ENCODE results near the gene LRRC4C.

The LRRC4C gene

DNA sequence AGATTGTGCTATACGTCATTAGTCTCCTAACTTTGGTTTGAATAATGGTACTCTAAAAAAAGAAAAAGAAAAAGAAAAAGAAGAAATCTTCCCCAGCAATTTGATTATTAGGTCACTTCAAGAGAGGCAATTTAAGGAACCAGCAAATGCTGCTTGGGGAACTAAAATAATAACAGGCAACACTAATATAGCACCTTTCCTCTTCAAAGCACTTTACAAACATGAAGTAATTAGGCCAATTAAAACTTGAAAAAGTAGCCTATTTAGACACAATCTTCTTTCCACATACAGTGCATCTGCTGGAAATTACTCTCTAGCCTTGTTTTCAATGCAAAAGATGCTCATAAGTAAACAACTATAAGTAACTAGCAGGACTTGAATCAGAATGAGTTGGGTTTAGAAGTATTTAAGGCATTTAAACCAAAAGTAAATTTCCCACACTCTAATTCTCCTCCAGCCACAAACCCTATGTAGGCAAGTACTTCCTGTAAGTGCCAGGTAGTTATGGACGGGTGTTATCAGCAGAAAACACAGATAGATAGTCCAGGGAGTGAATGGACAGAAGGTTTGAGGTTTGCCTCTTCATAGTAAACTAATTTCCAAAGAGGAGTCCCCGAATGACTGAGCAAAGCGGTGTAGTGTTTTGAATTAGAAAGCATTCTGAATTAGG, 44.5 kb downstream of the LRRC4C start:
- DNase-seq (ENCODE audit: low read depth in 2 of 2), result no peak

DNA sequence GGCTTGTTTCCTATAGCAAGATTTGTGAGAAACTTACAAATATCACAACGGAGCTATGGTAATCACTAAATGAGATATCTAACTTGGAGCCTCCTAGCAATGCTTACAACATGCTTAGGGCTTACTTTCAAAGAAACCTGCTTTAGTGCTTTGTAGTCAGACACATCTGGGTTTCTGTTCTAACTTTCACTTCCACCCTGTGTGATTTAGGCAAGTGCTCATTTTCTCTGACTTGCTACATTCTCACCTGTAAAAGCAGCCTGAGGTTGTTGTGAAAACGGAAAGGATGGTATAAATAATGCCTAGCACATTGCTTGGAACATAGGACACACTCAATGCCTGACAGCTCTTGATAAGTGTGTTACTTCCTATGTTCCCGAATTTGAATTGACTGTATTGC, 45.6 kb downstream of the LRRC4C start:
- no peak for DNase-seq (ENCODE audit: low read depth in 2 of 2)

DNA sequence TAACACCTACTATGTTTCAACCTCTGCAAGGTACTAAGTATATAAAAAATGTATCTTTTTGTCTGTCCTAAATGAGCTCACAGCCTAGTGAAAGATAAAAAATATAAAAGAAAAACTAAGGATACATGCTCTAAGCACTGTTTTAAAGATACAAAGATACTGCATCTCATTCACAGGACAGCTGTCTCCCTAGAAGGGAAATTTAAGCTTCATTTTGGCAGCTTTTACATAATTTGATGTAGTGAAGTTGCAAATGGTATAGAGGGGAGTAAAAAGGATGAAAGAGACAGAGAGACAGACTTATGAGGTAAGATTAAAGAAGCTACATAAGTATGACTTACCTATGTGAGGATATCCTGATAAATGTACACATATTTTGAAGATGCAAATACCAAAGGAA, 53.6 kb downstream of the LRRC4C start:
- DNase-seq (ENCODE audit: low read depth in 2 of 2), result no peak

DNA sequence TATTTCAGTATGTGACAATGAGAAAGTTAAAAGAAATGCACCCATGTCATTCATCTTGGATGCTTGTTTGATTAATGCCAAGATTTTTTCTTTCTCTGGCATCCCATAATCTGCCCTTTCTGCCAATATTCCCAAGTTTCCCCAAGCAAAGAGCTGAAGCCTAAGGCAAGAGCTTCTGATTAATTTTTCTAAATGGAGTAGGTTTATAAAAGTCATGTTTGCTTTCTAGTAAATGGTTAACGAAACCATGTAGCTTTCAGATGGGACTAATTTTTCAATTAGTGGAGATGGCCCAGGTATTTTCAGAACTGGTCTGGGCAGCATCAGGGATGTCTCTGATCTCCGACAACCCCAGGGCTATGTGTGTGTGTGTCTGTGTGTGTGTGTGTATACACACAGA, 55.3 kb downstream of the LRRC4C start:
- DNase-seq (ENCODE audit: low read depth in 2 of 2), result no peak

DNA sequence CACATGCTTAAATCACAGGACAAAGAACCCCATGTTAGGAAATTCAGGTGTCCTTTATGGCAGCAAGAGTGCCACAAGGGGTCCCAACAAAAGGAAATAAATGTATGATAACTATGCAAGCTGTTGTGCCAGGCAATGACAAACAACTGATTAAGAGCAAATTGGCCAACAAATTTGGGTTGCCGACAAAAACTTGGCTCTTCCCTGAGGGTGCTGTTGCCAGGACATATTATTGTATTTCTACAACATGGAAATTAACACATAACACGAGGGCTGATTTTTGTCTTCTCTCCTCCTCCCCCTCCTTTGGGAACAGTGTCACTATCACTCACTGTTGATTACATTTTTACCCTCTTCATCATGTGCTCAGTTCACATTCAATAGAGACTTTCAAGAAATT, 56.0 kb downstream of the LRRC4C start:
- no peak for DNase-seq (ENCODE audit: low read depth in 2 of 2)

DNA sequence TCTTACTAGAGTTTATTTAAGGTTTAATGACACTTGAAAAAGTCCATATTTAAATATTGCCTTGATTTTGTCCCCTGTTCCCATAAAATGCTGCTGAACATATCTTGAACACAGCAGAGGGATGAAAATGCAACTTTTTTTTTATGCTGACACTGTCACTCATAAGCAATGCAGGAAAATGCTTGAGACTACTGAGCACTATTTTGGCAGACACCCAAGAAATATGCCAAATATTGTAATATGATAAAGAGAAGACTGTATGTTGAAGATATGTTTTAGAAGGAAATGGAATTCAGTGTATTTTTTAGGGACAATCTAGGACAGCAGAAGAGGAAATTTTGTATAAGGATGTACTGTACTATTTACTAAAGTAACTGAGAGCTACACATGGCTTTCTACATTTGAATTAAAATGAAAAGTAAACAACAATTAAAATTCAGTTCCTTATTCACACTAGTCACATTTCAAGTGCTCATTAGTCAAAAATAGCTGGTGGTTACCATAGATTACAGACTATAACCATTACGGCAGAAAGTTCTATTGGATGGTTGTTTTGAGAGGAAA, 58.6 kb downstream of the LRRC4C start:
- no peak for DNase-seq (ENCODE audit: low read depth in 2 of 2)

DNA sequence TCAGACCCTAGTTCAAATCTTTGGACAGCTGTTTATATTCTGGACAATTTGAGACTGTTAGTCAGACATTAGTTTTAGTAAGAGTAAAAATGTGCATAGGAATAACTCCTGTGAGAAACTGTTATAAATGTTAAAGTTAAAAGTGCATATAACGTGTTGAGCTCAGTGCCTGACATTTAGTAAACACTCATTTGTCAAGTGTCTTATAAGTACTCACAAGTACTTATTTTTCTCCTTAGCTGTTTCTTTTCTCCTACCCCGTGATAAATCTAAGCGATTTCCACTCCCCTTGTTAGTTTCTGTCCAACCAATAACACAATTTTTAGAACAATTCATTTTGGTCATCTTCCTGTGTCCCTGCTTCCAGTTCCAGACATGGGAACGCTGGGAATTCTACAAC, 59.3 kb downstream of the LRRC4C start:
- no peak for DNase-seq (ENCODE audit: low read depth in 2 of 2)

DNA sequence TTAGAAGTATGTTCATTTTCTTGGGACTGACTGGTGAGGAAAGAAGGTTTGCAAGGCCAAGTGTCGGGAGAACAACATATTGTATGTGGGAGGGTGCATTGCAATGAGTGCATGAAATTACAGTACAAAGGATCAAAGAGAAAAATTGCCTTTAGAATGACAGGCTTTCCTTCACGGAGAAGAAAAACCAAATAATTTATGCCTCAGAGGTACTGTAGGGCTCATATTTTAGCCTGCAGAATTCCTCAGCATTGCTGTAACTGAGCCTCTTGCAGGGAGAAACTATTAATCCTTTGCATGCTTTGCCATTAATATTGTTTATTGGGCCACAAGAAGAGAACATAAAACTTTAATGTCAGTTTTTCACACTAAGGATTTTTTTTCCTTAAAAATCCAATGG, 60.1 kb downstream of the LRRC4C start:
- no peak for DNase-seq (ENCODE audit: low read depth in 2 of 2)

DNA sequence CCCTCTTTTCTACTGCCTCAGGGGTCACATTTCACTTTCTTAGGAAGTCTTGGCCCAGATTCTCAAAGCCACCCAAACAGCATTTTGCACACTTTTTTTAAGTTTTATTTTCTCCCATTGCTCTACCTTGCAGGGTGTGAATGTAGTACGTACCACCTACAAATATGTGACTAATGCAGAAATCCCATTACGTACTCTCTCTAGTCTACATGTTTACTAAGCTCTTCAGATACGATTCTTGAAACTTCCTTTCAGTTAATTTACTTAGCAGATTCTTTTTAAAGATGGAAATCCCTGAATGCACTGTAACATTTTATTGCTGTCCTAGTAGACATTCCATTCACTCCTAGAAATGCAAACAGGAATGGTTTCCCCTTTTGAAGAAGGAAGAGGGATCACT, 61.3 kb downstream of the LRRC4C start:
- DNase-seq (ENCODE audit: low read depth in 2 of 2), result no peak

DNA sequence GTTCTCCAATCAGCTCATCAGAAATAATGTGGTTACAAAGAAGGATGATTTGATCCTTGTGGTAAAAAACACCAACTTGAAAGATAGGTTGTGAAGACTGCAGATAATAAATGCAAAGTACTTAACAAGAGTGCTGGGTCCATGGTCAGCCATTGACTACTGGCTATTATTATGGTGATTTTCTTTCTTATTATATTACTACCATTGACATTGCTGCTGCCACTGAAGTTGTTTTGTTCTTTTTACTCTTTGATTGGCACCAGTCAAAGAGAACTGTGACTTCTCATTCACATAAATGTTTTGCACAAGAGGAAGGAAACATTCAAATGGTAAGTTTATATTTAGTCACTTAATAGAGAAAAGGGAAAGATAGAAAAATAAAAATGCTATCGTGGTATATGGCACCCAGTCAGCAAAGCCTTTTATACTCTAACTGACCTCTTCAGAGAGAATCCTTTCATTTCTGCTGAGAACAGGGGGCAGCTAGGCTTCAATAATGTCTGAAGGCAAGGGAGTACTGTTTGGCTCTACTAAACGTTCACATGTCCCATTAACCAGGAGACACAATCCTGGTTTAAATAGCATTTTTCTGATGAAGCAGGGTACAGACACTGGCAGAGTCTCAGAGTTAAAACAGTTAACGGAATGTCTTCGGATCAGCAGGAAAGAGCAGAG, 64.8 kb downstream of the LRRC4C start:
- no peak for DNase-seq (ENCODE audit: low read depth in 2 of 2)

DNA sequence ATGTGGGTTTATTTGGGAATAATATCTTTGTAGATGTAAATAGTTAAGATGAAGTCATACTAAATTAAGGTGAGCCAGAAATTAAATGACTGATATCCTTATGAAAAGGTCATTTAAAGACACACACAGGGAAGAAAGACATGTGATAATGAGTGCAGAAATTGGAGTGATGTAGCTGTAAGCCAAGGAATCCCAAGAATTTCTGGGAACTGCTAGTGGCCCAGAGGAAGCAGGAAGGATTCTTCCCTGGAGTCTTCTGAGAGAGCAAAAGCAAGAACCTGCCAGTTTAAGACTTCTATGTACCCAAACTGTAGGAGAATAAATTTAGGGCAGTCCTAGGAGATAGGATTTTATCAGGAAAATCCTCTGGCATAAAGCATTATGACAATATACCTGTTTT, 66.9 kb downstream of the LRRC4C start:
- DNase-seq (ENCODE audit: low read depth in 2 of 2), result no peak

DNA sequence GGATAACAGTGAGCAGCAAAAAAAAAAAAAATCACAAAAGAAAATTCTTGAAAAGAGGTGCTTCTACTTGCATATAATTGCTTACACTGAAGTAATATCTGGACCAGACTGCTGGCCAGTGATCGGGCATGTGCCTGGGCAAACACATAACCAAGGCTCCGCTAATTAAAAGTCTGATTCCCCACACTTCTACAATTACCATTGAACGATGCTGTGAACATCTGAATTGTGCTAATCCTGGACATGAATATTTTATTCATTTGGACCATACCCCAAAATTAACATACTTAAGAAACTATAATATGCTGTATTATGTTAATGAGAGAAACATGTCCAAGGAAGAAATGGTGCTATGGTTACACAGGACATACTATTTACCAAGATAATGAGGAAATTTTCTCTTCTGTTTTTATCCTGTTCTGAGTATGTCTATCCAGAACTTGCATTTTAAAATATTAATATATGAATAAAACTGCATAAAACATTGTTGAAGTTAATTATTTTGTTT, 69.8 kb downstream of the LRRC4C start:
- DNase-seq (ENCODE audit: low read depth in 2 of 2), result no peak

DNA sequence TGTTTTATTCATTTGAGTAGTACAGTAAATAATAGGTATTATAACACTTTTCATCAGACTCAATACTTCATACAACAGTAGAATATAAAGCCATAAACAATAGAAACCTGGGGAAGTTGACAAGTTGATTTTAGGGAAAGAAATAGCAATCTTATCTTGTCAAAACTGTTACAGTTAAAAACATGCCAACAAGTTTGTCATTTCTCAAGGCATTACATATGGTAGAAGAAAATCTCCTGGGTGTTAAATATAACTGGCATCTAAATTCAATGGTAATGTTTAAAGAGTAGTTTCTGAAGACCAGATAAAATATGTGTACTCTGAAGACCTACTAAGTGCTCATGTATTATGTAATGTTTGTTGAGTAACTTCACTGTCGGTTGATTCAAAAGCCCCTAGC, 75.1 kb downstream of the LRRC4C start:
- DNase-seq (ENCODE audit: low read depth in 2 of 2), result no peak

DNA sequence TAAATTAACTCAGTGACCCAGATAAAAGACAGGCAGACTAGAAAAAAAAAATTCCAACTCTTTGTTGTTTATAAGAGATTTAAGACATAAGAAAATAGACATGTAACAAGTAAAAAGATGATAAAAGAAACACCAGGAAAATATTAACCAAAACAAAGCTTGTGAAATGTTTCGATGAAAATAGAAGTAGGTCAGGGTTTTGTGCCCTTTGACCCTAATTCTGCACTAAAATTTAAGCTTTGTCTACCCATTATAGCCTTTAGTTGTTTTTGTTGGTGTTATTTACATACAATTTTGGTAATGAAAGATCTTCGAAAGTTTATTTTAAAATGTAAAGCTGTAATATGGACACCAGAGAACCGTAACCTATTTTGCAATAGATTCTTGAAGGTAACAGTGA, 75.7 kb downstream of the LRRC4C start:
- DNase-seq (ENCODE audit: low read depth in 2 of 2), result no peak

DNA sequence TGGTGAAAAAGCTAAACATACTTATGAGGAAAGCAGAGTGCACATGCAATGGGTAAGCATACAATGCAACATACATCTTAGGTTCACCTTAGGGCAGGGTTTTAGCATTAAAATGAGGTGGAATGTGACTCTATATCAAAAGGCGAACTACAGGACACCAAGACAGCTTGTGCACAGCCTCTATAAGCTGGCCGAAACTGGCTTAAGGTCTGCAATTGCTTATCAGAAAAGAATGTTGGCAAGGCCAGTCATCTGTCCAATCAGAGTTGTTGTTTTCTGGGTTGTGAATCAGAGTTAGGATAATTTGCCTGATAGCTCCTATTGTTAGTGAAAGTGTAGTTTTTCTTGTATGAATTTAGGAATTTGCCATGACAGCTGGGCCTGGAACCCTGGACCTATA, 76.5 kb downstream of the LRRC4C start:
- no peak for DNase-seq (ENCODE audit: low read depth in 2 of 2)

DNA sequence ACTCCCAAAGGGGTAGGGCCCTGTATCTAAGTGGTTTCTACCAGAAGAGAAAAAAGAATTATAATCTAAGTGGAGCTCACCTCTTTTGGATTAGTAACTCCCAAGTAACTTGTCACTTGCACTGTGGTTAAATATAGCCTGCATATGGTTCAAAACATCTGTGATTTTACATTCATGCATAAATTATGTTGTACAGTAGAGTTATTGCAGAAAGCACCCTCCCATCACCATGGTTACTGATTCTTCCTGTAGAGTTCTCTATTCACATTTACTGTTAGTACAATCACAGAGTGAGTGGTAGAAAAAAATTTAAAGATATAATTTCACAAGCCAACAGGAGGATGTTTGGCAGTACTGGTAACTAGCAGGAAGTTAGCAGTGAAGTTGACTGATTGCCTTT, 80.4 kb downstream of the LRRC4C start:
- no peak for DNase-seq (ENCODE audit: low read depth in 2 of 2)

DNA sequence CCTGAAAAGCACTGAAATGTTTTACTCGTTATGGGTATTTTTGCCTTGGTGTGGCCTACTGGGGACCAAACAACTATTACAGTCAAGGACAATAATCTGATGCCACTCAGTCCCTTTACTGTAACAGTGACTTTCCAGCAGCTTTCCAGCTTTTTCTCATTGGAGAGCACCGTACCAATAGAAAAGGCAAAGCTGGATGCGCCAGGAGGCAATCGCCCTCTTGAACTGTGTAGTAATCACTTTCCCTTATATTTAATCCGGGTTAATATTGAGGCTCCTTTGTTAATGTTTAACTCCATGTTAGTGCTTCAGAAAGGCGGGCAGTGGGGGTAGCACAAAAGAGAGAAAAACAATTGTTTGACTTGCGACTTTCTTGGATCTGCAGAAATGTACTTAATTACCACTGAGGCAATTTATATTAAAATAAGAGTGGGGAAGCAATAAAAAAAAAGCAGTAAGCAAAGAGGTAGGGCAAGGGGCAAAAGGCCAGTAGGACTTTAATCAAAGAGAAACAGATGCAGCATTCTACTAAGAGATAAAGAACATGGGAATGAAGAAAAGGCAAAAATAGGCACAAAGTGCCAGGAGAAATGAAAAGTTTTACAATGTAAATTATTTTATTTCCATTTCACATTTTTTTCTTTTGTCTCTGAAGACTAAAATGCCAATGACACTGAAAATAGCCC, 81.6 kb downstream of the LRRC4C start:
- DNase-seq (ENCODE audit: low read depth in 2 of 2), result no peak

DNA sequence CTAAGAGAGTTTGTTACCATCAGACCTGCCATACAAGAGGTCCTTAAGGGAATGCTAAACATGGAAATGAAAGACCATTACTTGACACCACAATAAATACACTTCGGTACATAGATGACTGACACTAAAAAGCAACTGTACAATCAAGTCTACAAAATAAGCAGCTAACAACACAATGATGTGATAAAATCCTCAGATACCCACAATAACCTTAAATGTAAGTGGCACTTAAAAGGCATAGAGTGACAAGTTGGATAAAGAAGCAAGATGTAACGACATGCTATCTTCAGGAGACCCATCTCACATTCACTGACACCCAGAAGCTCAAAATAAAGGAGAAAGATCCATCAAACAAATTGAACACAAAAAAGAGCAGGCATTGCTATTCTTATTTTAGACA, 107.6 kb downstream of the LRRC4C start:
- DNase-seq (ENCODE audit: low read depth in 2 of 2), result no peak

DNA sequence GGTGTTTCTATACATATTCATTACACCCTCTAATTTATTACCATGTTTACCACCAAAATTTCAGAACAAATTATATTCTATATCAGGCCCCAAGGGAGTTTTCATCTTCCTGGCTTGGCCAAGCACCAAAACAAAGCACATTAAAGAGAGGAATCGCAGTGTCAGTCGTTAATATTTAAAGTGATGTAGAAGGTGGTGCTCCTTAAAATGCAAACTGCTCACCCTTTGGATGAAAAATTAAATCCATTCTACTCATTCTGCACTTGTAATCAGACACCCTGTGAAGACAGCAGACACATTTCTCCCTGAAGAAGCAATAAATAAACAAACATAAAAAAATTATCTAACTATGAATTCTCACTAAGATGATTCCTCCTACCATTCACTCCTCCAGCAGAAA, 113.4 kb downstream of the LRRC4C start:
- DNase-seq (ENCODE audit: low read depth in 2 of 2), result no peak

DNA sequence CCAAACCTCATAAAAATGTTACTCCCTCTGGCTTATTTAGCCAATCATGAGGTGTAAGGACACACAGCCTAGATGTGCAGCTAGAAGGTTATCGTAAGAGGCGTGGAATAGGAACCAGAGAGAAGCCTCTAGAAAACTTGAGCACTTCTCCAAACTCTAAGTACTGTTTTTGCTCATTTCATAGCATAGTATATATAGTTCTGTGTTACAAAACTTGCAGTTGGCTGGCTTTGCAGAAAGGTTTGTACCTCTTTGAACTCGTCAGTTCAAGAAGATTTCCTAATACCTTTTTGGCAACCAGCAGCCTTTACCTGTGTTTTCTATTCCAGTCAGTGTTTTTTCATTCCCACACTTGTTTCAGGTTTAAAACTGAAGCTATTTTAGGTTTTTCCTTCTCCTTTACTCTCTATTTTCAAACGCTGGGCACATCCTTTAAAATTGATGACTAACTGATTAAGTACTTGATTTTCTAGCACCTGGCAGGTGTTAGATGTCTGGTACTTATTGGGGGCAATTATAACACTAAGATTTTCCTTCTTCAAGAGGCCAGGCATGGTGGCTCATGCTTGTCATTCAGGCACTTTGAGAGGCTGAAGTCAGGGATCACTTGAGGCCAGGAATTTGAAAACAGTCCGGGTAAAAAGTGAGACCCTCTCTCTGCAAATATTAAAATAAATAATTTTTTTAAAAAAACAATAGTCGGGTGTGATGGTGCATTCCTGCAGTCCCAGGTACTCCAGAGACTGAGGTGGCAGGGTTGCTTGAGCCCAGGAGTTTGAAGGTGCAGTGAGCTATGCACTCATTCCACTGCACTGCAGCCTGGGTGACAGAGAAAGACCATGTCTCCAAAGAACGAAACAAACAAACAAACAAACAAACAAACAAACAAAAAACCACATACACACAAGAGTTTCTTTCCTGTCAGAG, 125.2 kb downstream of the LRRC4C start:
- DNase-seq (ENCODE audit: low read depth in 2 of 2), result no peak

DNA sequence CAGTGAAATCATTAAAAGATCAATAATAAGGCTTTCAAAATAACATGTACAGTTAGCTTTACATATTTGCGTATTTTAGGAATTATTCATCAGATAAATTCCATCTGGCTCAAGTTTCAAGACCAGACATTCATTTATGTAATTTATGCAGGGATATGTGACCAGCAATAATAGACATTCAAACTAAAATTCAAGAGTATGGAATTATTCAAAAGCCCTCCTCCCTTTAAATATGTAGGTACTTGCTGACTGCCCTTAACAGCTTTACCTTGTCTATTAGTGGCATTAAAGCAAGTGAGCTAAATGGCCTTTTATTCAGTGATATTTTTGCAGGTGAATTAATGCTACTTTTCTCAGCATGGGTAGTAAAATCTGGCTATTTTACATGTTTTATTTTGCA, 126.1 kb downstream of the LRRC4C start:
- no peak for DNase-seq (ENCODE audit: low read depth in 2 of 2)

DNA sequence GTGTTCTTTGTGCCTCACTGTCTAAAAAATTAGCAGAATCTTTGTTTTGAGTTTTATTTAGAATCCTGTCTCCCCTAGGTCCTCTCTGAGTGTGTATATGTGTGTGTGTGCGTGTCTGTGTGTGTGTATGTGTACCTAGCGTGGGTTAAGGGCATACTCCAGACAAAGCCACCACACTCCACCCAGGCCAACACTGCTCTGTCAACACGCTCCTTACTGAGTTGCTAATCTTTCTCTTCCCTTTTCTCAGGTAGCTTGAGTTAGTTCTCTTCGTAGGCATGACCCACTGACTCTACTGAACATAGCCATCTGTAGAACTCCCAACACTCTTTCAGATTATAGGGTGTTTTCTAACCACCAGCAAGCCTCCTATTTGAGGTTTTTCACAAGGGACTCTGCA, 131.1 kb downstream of the LRRC4C start:
- no peak for DNase-seq (ENCODE audit: low read depth in 2 of 2)
